Liver (tissue), 9 donors: ENCODE results near the gene UPP1. TPM values are rescaled to one million over a fixed set of nuclear protein-coding genes. Genes with fewer than 3 reads are reported as not detected.

Source experiments
- DNase-seq: peaks from one replicate; pipeline ENCODE4 v3.0.0-alpha.2; 2017; ENCODE audit warnings: low spot score
- H3K27ac ChIP-seq, 2 donors: one replicate each; pipeline ENCODE4 v1.7.0; 2013; ENCODE audit warnings: inconsistent platforms in 2 of 2, low read length in 2 of 2, control low read depth in 1 of 2, low read depth in 1 of 2, mild to moderate bottlenecking in 1 of 2
- H3K27me3 ChIP-seq, 4 donors: one replicate each; pipeline versions ENCODE4 v1.6.1 to v1.7.0; 2013; ENCODE audit warnings: low read length in 3 of 4, inconsistent platforms in 1 of 4, mild to moderate bottlenecking in 1 of 4, moderate library complexity in 1 of 4; ENCODE audit not compliant: control insufficient read depth in 4 of 4, insufficient read depth in 4 of 4
- H3K36me3 ChIP-seq, 4 donors: one replicate each; pipeline versions ENCODE4 v1.6.1 to v1.7.0; 2013; ENCODE audit warnings: low read length in 3 of 4, mild to moderate bottlenecking in 3 of 4, low read depth in 1 of 4, moderate library complexity in 1 of 4; ENCODE audit not compliant: control insufficient read depth in 4 of 4, insufficient read depth in 3 of 4
- H3K4me1 ChIP-seq, 4 donors: one replicate each; pipeline versions ENCODE4 v1.6.1 to v1.7.0; 2013; ENCODE audit warnings: low read length in 3 of 4, mild to moderate bottlenecking in 3 of 4, moderate library complexity in 1 of 4; ENCODE audit not compliant: control insufficient read depth in 4 of 4, insufficient read depth in 4 of 4
- H3K4me3 ChIP-seq, 3 donors: one replicate each; pipeline versions ENCODE4 v1.6.1 to v1.7.0; 2013; ENCODE audit warnings: low read length in 3 of 3, control low read depth in 1 of 3, low read depth in 1 of 3, mild to moderate bottlenecking in 1 of 3
- H3K9ac ChIP-seq, 2 donors: one replicate each; pipeline ENCODE4 v1.7.0; 2013; ENCODE audit warnings: low read length in 2 of 2, mild to moderate bottlenecking in 2 of 2, moderate library complexity in 2 of 2, control low read depth in 1 of 2, low read depth in 1 of 2
- H3K9me3 ChIP-seq, 4 donors: one replicate each; pipeline versions ENCODE4 v1.6.1 to v1.7.0; 2013; ENCODE audit warnings: low read length in 3 of 4; ENCODE audit not compliant: control insufficient read depth in 4 of 4
- EGR1 ChIP-seq, 2 donors: IDR thresholded peaks; 2 replicates each; pipeline ENCODE4 v1.6.1; 2016 to 2018; ENCODE audit warnings: antibody characterized with exemption in 2 of 2, low read depth in 2 of 2
- FOXA1 ChIP-seq: IDR thresholded peaks from 2 replicates; pipeline ENCODE4 v1.6.1; 2016; ENCODE audit warnings: antibody characterized with exemption
- GABPA ChIP-seq, 2 donors: IDR thresholded peaks in 1 of 2; conservative IDR thresholded peaks in 1 of 2; 2 replicates each; pipeline ENCODE4 v1.6.1; 2016; ENCODE audit warnings: antibody characterized with exemption in 2 of 2, mild to moderate bottlenecking in 1 of 2, moderate library complexity in 1 of 2
- HNF4A ChIP-seq, 2 donors: conservative IDR thresholded peaks; 2 replicates each; pipeline ENCODE4 v1.6.1; 2016; ENCODE audit warnings: antibody characterized with exemption in 2 of 2, mild to moderate bottlenecking in 2 of 2
- NR2F2 ChIP-seq: IDR thresholded peaks from 2 replicates; pipeline ENCODE4 v1.6.1; 2016; ENCODE audit warnings: antibody characterized with exemption
- RXRA ChIP-seq, 2 donors: IDR thresholded peaks; 2 replicates each; pipeline ENCODE4 v1.6.1; 2017 to 2018; ENCODE audit warnings: antibody characterized with exemption in 2 of 2, mild to moderate bottlenecking in 1 of 2
- SP1 ChIP-seq: IDR thresholded peaks from 2 replicates; pipeline ENCODE4 v1.6.1; 2018; ENCODE audit warnings: antibody characterized with exemption, mild to moderate bottlenecking
- TAF1 ChIP-seq: conservative IDR thresholded peaks from 2 replicates; pipeline ENCODE4 v1.6.1; 2016; ENCODE audit warnings: antibody characterized with exemption, mild to moderate bottlenecking
- YY1 ChIP-seq: IDR thresholded peaks from 2 replicates; pipeline ENCODE4 v1.6.1; 2016; ENCODE audit warnings: antibody characterized with exemption, mild to moderate bottlenecking
- WGBS: extraction: QIAGEN DNeasy Blood & Tissue Kit; methylation state at CpG from one replicate; pipeline ENCODE4 v1.1.7; 2013; 5-methylcytosine and 5-hydroxymethylcytosine counted together
- polyA plus RNA-seq, 2 donors: library from polyadenylated mRNA; stranded (reverse) in 1 of 2; unstranded in 1 of 2; fragments of 200-250 nt in 1 of 2; fragments of >200 nt in 1 of 2; fragmentation: Nextera tagmentation in 1 of 2; extraction: Ambion mirVana in 1 of 2; gene quantifications; one replicate each; pipeline versions ENCODE4 v1.2.1 to v1.2.3, GENCODE V29; 2013 to 2015
- total RNA-seq, 2 donors: library from RNA; depleted of rRNA; stranded (reverse); fragments of >200 nt; gene quantifications; one replicate each; pipeline ENCODE4 v1.2.3, GENCODE V29; 2014
- TF ChIP-seq, protein P1 (sequence below): IDR thresholded peaks from 2 replicates; pipeline ENCODE4 v1.6.1; 2016; ENCODE audit warnings: antibody characterized with exemption
- TF ChIP-seq, protein P2 (sequence below): IDR thresholded peaks from 2 replicates; pipeline ENCODE4 v1.6.1; 2016; ENCODE audit warnings: antibody characterized with exemption
- TF ChIP-seq, protein P3 (sequence below): IDR thresholded peaks from 2 replicates; pipeline ENCODE4 v1.6.1; 2016; ENCODE audit warnings: antibody characterized with exemption, mild to moderate bottlenecking
- TF ChIP-seq, protein P4 (sequence below): fragments of 150-350 bp; IDR thresholded peaks from 2 replicates; pipeline ENCODE4 v1.5.1; 2017; ENCODE audit warnings: improper control_type of control experiment, low read depth, low read length; ENCODE audit not compliant: missing input control
- donor health status: healthy.
- donor health status: healthy.
- donor health status: healthy.
- donor health status: healthy.
- donor health status: healthy.

Gene UPP1
- total and polyA plus RNA-seq, 4 donors = 3.1 to 18.8 (median 9.1) TPM

DNA sequence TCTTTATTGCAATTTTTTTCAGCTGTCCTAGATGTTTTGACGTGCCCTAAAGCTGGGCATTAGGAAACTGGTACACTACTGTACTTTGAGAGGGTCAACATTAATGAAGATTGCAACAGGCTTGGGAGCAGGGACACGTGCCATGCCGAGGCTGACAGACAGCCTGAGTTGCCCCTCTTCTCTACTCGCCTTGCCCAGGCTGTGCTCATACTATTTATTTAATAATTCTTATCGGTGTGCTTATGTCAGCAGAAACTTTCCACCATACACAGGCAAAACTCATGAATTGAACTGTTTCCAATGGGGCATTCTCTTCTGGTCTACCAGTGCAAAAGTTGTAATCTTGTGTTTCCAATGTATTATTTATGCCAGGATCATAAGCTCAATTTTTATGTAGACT is 29.4 kb upstream of the UPP1 start:
- Histone ChIP-seq H3K9me3 (peaks cover 0 to 2% (median 0%) of the 10 kb centered on the region in 4 donors), H3K27me3 (no peaks in the 10 kb centered on the region), H3K27ac (no peak overlapping the region), H3K4me1 (no peaks in the 10 kb centered on the region), H3K36me3 (no peaks in the 10 kb centered on the region), H3K4me3 (no peak overlapping the region), H3K9ac (no peak overlapping the region)
- DNase-seq = no peak
- TF ChIP-seq, protein P1, sequence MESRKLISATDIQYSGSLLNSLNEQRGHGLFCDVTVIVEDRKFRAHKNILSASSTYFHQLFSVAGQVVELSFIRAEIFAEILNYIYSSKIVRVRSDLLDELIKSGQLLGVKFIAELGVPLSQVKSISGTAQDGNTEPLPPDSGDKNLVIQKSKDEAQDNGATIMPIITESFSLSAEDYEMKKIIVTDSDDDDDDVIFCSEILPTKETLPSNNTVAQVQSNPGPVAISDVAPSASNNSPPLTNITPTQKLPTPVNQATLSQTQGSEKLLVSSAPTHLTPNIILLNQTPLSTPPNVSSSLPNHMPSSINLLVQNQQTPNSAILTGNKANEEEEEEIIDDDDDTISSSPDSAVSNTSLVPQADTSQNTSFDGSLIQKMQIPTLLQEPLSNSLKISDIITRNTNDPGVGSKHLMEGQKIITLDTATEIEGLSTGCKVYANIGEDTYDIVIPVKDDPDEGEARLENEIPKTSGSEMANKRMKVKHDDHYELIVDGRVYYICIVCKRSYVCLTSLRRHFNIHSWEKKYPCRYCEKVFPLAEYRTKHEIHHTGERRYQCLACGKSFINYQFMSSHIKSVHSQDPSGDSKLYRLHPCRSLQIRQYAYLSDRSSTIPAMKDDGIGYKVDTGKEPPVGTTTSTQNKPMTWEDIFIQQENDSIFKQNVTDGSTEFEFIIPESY = no peak
- TF ChIP-seq SP1 (no peak), FOXA1 (no peak), RXRA (IDR thresholded peaks at IDR 0.05) (no peak)
- TF ChIP-seq, protein P2, sequence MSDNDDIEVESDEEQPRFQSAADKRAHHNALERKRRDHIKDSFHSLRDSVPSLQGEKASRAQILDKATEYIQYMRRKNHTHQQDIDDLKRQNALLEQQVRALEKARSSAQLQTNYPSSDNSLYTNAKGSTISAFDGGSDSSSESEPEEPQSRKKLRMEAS = no peak
- 76% methylated on average over 5 of the region's 5 CpGs for WGBS

DNA sequence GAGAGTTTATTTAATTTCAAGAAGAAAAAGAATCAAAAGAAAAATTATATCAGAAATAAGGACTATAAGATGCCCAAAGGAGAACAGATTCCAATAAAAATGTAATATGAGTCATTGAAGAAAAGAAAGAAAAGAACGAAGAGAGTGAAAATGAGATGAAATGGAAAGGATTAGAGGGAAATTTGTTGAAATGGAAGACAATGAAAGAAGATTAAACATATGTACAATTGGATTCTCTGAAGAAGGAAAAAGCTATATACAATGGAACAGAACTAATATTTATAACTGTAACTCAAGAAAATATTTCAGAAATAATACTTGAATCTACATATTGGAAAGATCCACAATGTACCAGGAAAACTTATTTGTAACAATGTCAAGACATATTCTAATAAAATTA is 25.1 kb upstream of the UPP1 start:
- H3K27me3 ChIP-seq = no peaks in the 10 kb centered on the region
- H3K36me3 ChIP-seq = no peaks in the 10 kb centered on the region
- no peak overlapping the region for H3K27ac ChIP-seq
- H3K4me1 ChIP-seq = no peaks in the 10 kb centered on the region
- no peak overlapping the region for H3K9ac ChIP-seq
- WGBS = 76% methylated on average over 1 of the region's 1 CpG
- H3K9me3 ChIP-seq = no peaks in the 10 kb centered on the region
- no peak for DNase-seq
- TF ChIP-seq, protein P3, sequence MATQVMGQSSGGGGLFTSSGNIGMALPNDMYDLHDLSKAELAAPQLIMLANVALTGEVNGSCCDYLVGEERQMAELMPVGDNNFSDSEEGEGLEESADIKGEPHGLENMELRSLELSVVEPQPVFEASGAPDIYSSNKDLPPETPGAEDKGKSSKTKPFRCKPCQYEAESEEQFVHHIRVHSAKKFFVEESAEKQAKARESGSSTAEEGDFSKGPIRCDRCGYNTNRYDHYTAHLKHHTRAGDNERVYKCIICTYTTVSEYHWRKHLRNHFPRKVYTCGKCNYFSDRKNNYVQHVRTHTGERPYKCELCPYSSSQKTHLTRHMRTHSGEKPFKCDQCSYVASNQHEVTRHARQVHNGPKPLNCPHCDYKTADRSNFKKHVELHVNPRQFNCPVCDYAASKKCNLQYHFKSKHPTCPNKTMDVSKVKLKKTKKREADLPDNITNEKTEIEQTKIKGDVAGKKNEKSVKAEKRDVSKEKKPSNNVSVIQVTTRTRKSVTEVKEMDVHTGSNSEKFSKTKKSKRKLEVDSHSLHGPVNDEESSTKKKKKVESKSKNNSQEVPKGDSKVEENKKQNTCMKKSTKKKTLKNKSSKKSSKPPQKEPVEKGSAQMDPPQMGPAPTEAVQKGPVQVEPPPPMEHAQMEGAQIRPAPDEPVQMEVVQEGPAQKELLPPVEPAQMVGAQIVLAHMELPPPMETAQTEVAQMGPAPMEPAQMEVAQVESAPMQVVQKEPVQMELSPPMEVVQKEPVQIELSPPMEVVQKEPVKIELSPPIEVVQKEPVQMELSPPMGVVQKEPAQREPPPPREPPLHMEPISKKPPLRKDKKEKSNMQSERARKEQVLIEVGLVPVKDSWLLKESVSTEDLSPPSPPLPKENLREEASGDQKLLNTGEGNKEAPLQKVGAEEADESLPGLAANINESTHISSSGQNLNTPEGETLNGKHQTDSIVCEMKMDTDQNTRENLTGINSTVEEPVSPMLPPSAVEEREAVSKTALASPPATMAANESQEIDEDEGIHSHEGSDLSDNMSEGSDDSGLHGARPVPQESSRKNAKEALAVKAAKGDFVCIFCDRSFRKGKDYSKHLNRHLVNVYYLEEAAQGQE = no peak
- H3K4me3 ChIP-seq = no peak overlapping the region

DNA sequence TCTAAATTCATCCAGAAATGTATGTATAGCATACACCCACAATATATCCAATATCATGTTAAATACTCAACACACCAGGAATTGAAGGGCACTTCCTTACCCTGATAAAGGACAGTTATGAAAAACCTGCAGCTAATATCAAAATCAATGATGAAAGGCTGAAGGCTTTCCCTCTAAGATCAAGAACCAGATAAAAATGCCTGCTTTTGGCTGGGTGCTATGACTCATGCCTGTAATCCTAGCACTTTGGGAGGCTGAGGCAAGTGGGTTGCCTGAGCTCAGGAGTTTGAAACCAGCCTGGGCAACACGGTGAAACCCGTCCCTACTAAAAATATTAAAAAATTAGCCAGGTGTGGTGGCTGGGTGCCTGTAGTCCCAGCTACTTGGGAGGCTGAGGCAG is 21.6 kb upstream of the UPP1 start:
- no peak overlapping the region for H3K9ac ChIP-seq
- H3K4me1 ChIP-seq = no peaks in the 10 kb centered on the region
- no peaks in the 10 kb centered on the region for H3K36me3 ChIP-seq
- no peak overlapping the region for H3K4me3 ChIP-seq
- no peak overlapping the region for H3K27ac ChIP-seq
- DNase-seq = no peak
- no peaks in the 10 kb centered on the region for H3K27me3 ChIP-seq
- WGBS = 96% methylated on average over 2 of the region's 2 CpGs
- H3K9me3 ChIP-seq = peaks cover 0 to 5% (median 1%) of the 10 kb centered on the region in 4 donors
- TF ChIP-seq NR2F2 (no peak), GABPA (IDR thresholded peaks at IDR 0.05 in 1 of 2, conservative IDR thresholded peaks at IDR 0.05 in 1 of 2) (no peak), HNF4A (conservative IDR thresholded peaks at IDR 0.05) (no peak), FOXA1 (no peak), YY1 (no peak), EGR1 (IDR thresholded peaks at IDR 0.05; ENCODE audit: low read depth in 2 of 2) (no peak), TAF1 (no peak)
- TF ChIP-seq, protein P3 = no peak
- TF ChIP-seq, protein P1 = no peak
- TF ChIP-seq, protein P4, sequence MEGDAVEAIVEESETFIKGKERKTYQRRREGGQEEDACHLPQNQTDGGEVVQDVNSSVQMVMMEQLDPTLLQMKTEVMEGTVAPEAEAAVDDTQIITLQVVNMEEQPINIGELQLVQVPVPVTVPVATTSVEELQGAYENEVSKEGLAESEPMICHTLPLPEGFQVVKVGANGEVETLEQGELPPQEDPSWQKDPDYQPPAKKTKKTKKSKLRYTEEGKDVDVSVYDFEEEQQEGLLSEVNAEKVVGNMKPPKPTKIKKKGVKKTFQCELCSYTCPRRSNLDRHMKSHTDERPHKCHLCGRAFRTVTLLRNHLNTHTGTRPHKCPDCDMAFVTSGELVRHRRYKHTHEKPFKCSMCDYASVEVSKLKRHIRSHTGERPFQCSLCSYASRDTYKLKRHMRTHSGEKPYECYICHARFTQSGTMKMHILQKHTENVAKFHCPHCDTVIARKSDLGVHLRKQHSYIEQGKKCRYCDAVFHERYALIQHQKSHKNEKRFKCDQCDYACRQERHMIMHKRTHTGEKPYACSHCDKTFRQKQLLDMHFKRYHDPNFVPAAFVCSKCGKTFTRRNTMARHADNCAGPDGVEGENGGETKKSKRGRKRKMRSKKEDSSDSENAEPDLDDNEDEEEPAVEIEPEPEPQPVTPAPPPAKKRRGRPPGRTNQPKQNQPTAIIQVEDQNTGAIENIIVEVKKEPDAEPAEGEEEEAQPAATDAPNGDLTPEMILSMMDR = no peak
- TF ChIP-seq, protein P2 = no peak
